GM12872 (cell line): Measurements from ENCODE around the gene ACBD6.

Experiments used
- TF ChIP-seq, protein P1 (sequence below): IDR thresholded peaks from 3 replicates; pipeline ENCODE4 v1.5.1; 2011; ENCODE audit warnings: low read depth, mild to moderate bottlenecking, low read length, moderate library complexity; ENCODE audit not compliant: insufficient read depth

ACBD6 gene

DNA sequence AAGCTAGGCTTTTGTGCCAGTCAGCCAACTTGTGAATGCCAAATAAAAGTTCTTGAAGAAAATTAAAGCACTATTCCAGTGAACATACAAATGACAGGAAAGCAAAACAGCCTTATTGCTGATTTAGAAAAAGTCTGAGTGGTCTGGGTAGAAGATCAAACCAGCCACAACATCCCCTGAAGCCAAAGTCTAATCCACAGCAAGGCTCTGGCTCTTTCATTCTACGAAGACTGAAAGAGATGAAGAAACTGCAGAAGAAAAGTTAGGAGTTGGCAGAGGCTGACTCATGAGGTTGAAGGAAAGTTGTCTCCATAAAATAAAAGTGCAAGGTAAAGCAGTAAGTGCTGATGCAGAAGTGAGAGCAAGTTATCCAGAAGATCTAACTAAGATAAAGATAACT is 206.4 kb downstream of the ACBD6 start:
- TF ChIP-seq, protein P1, sequence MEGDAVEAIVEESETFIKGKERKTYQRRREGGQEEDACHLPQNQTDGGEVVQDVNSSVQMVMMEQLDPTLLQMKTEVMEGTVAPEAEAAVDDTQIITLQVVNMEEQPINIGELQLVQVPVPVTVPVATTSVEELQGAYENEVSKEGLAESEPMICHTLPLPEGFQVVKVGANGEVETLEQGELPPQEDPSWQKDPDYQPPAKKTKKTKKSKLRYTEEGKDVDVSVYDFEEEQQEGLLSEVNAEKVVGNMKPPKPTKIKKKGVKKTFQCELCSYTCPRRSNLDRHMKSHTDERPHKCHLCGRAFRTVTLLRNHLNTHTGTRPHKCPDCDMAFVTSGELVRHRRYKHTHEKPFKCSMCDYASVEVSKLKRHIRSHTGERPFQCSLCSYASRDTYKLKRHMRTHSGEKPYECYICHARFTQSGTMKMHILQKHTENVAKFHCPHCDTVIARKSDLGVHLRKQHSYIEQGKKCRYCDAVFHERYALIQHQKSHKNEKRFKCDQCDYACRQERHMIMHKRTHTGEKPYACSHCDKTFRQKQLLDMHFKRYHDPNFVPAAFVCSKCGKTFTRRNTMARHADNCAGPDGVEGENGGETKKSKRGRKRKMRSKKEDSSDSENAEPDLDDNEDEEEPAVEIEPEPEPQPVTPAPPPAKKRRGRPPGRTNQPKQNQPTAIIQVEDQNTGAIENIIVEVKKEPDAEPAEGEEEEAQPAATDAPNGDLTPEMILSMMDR = no peak

DNA sequence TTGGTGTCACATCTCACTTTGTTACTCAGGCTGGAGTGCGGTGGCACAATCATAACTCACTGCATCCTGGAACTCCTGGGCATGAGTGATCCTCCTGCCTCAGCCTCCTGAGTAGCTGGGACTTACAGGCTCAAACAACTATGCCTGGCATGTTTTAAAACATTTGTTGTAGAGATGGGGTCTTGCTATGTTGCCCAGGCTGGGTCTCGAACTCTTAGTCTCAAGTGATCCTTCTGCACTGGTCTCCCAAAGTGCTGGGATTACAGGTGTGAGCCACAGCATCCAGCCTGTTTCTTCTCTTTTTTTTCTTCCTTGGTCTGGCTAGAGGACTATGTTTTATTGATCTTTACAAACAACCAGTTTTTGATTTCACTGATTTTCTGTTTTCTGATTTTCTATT is 207.7 kb downstream of the ACBD6 start:
- TF ChIP-seq, protein P1 = no peak

DNA sequence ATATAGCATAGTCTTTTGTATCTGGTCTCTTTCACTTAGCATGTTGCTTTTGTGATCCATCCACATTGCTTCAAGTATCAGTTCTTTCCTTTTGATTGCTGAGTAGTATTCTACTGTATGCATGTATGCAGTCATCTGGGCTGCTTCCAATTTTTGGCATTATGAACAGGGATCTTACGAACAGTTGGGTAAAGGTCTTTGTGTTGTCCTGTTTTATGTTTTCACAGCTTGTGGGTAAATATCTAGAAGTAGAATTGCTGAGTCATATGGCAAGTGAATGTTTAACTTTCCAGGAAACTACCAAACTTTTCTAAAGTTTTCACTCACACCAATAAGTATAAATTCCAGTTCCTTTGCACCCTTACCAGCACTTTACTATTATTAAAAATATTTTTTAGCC is 211.4 kb downstream of the ACBD6 start:
- TF ChIP-seq, protein P1 = no peak

DNA sequence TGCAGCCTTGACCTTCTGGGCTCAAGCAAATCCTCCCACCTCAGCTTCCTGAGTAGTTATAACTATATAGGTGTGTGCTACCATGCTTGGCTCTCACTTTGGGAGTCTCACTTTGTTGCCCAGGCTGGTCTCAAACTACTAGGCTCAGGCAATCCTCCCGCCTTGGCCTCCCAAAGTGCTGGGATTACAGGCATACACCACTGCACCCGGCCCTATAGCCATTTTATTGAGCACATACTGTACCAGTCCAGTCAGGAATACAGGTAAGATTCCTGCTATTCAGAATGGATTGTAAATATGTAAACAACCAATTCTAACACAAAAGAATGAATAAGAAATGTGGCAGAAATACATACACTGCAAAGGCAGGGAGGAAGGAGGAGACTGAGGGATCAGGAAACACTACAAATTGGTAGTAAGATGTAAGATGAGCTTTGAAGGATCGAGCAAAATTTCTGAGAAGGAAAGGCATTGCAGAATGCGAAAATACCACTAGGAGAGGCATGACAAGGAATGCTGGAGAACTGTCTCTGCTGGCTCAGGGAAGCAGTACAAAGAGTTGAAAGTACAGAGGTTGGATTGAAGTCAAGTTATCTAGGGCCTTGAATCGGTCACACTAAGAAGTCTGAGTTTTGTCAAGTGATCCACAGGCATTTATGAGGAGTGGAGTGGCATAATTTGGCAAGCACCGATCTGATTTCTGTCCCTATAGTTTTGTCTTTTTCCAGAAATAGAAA is 211.9 kb downstream of the ACBD6 start:
- TF ChIP-seq, protein P1 = no peak

DNA sequence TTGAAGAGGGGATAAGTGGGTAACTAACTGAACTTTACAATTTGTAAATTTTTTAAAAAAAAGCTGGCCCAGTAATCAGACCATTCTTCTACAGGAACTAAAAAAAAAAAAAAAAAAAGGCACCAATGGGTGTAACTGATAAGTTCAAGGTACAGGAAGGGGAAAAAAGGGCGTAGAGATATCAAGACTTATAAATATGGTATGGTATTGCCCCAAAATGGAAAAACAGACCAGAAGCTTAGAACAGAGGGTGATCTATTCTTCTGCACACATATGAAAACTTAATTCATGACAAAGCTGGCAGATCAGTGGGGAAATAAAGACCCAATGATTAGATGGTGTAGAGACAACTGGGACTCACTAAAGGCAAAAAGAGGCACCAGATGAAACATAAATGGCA is 213.4 kb downstream of the ACBD6 start:
- TF ChIP-seq, protein P1 = no peak

DNA sequence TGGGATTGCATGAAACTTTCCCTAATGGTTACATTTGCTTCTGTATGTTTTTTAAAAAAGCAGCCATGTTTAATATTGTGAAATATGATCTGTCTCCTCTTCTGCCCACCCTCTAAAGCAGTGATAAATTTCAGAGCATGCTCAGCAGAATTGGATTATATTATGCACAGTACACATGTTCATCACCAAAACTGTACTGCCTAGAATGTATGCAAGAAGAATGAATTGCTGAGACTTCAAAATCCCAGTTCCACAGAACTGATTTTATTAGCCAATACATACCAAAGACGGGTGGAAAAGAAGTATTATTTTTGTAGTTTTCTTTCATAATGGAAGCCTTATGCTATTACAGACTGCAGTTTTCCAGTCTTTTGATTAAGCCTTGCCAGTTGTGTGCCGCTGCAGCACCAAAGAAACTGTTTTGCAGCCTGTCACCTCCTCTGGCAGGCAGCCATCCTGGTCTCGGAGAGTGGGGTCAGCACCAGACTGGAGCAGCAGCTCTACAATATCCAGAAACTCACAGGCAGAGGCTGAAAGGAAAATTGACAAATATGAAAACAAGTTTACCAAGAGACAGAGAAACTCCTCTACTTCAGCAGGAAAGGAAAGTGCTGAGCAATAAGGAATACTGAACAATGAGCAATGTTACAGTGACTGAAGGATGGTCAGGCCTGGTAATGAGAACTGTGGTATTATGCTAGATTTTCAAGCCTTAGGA is 214.2 kb downstream of the ACBD6 start:
- TF ChIP-seq, protein P1 = no peak

DNA sequence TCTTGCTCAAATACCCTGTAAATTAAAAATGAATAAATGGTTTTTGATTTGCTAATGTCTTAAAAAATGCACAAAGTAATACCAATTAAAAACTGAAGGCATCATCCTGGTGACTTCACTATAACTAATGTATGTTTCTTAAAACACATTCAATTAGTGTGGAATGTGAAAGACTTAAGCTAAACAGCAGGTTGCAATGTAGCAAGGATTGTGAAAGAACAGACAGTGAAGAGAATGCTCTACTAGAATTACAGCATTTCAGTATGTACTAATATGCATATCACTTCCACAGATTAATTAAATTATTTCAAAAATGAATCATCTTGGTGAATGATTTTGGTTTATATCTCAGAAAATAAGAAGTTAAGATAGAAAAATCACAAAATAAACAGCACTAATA is 216.0 kb downstream of the ACBD6 start:
- TF ChIP-seq, protein P1 = no peak
